ENCODE measurements around the gene GPR161. TPM values are rescaled to one million over a fixed set of nuclear protein-coding genes. Genes with fewer than 3 reads are reported as not detected.

Gene GPR161
- total RNA-seq, 6 experiments from 2014 or later: 9.3 to 14.5 (median 13.2) TPM

GRCh38 chr1:168146160-168146539 is 9.4 kb upstream of the GPR161 start:
- H3K27ac Mint-ChIP-seq: no peak overlapping the region
- H3K36me3 Mint-ChIP-seq (ENCODE audit: low read depth): no peaks in the 10 kb centered on the region
- TF ChIP-seq CTCF (IDR thresholded peaks at IDR 0.05): no peak
- H3K9me3 Mint-ChIP-seq: no peaks in the 10 kb centered on the region
- H3K4me1 Mint-ChIP-seq (ENCODE audit: low read depth): no peaks in the 10 kb centered on the region
- no peak for DNase-seq
- no peak overlapping the region for H3K4me3 Mint-ChIP-seq
- H3K27me3 Mint-ChIP-seq (ENCODE audit: insufficient read depth): peaks cover 2% of the 10 kb centered on the region

GRCh38 chr1:168145184-168146159 is 8.7 kb upstream of the GPR161 start:
- Mint-ChIP-seq H3K27me3 (ENCODE audit: insufficient read depth) (peaks cover 1% of the 10 kb centered on the region), H3K27ac (no peak overlapping the region), H3K4me1 (ENCODE audit: low read depth) (no peaks in the 10 kb centered on the region), H3K4me3 (peak overlapping the region; percentile 33; the same call in 1 of the 2 replicates), H3K36me3 (ENCODE audit: low read depth) (no peaks in the 10 kb centered on the region), H3K9me3 (no peaks in the 10 kb centered on the region)
- TF ChIP-seq CTCF (IDR thresholded peaks at IDR 0.05): peak; percentile 93
- peak; percentile 63 for DNase-seq

- H3K4me1 Mint-ChIP-seq (ENCODE audit: low read depth): peaks cover 15% of the 10 kb centered on the region
- peaks cover 3% of the 10 kb centered on the region; the same call in 1 of the 2 replicates for H3K36me3 Mint-ChIP-seq (ENCODE audit: low read depth)
- no peak overlapping the region for H3K27ac Mint-ChIP-seq
- no peak for TF ChIP-seq CTCF (IDR thresholded peaks at IDR 0.05)
- H3K4me3 Mint-ChIP-seq: no peak overlapping the region
- H3K9me3 Mint-ChIP-seq: no peaks in the 10 kb centered on the region
- no peak for DNase-seq
- H3K27me3 Mint-ChIP-seq (ENCODE audit: insufficient read depth): no peaks in the 10 kb centered on the region; the same call in none of the 2 replicates
Measured at GRCh38 chr1:168141871-168142385, 5.2 kb upstream of the GPR161 start.

GRCh38 chr1:168139070-168139469 is 2.3 kb upstream of the GPR161 start:
- Mint-ChIP-seq H3K27me3 (ENCODE audit: insufficient read depth) (no peaks in the 10 kb centered on the region; the same call in none of the 2 replicates), H3K9me3 (no peaks in the 10 kb centered on the region), H3K4me1 (ENCODE audit: low read depth) (peaks cover 34% of the 10 kb centered on the region), H3K27ac (no peak overlapping the region), H3K36me3 (ENCODE audit: low read depth) (peaks cover 4% of the 10 kb centered on the region; the same call in 1 of the 2 replicates), H3K4me3 (no peak overlapping the region)
- no peak for TF ChIP-seq CTCF (IDR thresholded peaks at IDR 0.05)
- no peak for DNase-seq

GRCh38 chr1:168138134-168138533 is 1.4 kb upstream of the GPR161 start:
- TF ChIP-seq CTCF (IDR thresholded peaks at IDR 0.05): no peak
- peak; percentile 8 for DNase-seq
- Mint-ChIP-seq H3K9me3 (no peaks in the 10 kb centered on the region), H3K27ac (no peak overlapping the region), H3K4me3 (peak overlapping the region; percentile 100), H3K4me1 (ENCODE audit: low read depth) (peaks cover 36% of the 10 kb centered on the region), H3K36me3 (ENCODE audit: low read depth) (peaks cover 4% of the 10 kb centered on the region; the same call in 1 of the 2 replicates), H3K27me3 (ENCODE audit: insufficient read depth) (no peaks in the 10 kb centered on the region; the same call in 1 of the 2 replicates)

All from HFFc6 (cell line).